ENCODE data around the gene SNCAIP.

DNA sequence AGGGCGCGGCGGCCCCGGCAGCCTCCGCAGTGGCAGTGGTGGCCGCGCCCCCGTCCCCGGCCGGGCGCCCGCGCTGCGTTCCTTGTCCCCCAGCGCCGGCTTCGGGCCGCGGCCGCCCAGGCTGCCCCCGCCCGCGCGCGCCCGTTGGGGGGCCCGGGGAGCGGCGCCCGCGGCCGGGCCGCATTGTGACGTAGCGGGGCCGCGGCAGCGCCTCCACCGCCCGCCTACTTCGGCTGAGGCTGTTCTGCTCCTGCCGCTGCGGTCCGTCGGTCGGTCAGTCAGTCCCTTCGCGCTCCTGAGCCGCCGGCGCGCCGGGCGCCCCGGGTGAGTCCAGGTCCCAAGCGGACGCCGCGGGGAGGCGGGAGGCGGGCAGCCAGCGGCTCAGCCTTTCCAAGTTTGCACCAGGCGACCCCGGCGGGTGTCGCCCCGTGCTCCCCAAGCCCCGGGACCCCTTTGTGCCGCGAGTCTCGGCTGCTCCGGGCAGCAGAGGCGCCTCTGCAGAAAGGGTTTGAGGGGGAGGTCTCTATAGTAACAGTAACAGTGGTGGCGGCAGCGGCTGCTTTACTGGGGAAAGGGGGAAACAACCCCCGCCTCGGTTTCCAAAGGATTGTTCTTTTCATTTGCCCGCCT lies at the start of gene SNCAIP:
- TF ChIP-seq EZH2 (IDR thresholded peaks at IDR 0.05; ENCODE audit: insufficient read depth, poor library complexity, severe bottlenecking) (no peak), EZH2phosphoT487 (IDR thresholded peaks at IDR 0.05; ENCODE audit: insufficient read depth, low read depth) (no peak)

Measured in GM23248 (cell line).